Measurements from ENCODE around the gene BACH2.

BACH2 gene

GRCh38 chr6:90146024-90146423, 150.6 kb downstream of the BACH2 start:
- Histone ChIP-seq H3K4me3 (replicated peaks; ENCODE audit: insufficient read depth, low read length) (no peak overlapping the region), H3K27me3 (ENCODE audit: insufficient read depth, poor library complexity, severe bottlenecking) (no peaks in the 10 kb centered on the region), H3K27ac (replicated peaks) (no peak overlapping the region)
- TF ChIP-seq CTCF (IDR thresholded peaks at IDR 0.05; ENCODE audit: insufficient read depth, low read length), result no peak
- TF ChIP-seq, protein P1, sequence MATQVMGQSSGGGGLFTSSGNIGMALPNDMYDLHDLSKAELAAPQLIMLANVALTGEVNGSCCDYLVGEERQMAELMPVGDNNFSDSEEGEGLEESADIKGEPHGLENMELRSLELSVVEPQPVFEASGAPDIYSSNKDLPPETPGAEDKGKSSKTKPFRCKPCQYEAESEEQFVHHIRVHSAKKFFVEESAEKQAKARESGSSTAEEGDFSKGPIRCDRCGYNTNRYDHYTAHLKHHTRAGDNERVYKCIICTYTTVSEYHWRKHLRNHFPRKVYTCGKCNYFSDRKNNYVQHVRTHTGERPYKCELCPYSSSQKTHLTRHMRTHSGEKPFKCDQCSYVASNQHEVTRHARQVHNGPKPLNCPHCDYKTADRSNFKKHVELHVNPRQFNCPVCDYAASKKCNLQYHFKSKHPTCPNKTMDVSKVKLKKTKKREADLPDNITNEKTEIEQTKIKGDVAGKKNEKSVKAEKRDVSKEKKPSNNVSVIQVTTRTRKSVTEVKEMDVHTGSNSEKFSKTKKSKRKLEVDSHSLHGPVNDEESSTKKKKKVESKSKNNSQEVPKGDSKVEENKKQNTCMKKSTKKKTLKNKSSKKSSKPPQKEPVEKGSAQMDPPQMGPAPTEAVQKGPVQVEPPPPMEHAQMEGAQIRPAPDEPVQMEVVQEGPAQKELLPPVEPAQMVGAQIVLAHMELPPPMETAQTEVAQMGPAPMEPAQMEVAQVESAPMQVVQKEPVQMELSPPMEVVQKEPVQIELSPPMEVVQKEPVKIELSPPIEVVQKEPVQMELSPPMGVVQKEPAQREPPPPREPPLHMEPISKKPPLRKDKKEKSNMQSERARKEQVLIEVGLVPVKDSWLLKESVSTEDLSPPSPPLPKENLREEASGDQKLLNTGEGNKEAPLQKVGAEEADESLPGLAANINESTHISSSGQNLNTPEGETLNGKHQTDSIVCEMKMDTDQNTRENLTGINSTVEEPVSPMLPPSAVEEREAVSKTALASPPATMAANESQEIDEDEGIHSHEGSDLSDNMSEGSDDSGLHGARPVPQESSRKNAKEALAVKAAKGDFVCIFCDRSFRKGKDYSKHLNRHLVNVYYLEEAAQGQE (IDR thresholded peaks at IDR 0.05; ENCODE audit: insufficient replicate concordance, low read depth), result no peak
- no peak for DNase-seq (ENCODE audit: low read depth in 1 of 2, low spot score in 1 of 2)

- no peak overlapping the region for H3K27ac ChIP-seq (replicated peaks)
- TF ChIP-seq SPI1 (IDR thresholded peaks at IDR 0.05; ENCODE audit: borderline replicate concordance, low read depth) (no peak), GABPA (IDR thresholded peaks at IDR 0.05; ENCODE audit: low read depth) (no peak), CTCF (IDR thresholded peaks at IDR 0.05; ENCODE audit: insufficient read depth, low read length) (no peak), POLR2AphosphoS5 (IDR thresholded peaks at IDR 0.05; ENCODE audit: low read depth) (no peak)
- TF ChIP-seq, protein P1 (IDR thresholded peaks at IDR 0.05; ENCODE audit: insufficient replicate concordance, low read depth), result no peak
- DNase-seq (ENCODE audit: low read depth in 1 of 2, low spot score in 1 of 2), result no peak
- H3K27me3 ChIP-seq (ENCODE audit: insufficient read depth, poor library complexity, severe bottlenecking), result no peaks in the 10 kb centered on the region
- no peak overlapping the region for H3K4me3 ChIP-seq (replicated peaks; ENCODE audit: insufficient read depth, low read length)
Measured at GRCh38 chr6:90144928-90145555, 151.6 kb downstream of the BACH2 start.

DNA sequence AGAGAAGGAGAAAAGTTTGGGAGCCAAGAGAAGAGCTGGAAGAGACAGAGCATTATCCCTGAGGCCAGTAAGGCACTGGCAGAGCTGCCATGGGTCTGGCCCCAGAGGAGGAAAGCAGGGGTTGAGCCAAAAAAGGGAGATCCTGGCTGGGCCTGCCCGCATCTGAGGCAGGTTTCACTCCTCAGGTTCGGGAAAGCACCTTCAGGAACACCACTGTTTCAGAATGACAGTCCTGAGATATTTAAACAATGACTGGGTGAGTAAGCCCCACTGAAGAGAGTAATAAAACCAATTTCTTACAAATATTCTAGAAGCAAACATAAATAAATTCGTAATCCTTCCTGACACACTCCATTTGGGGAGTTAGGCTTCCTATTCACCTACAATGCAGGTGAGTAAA, 152.2 kb downstream of the BACH2 start:
- H3K27me3 ChIP-seq (ENCODE audit: insufficient read depth, poor library complexity, severe bottlenecking), result no peaks in the 10 kb centered on the region
- DNase-seq (ENCODE audit: low read depth in 1 of 2, low spot score in 1 of 2), result no peak

More for the DNA sequence above, 152.2 kb downstream of the BACH2 start:
- TF ChIP-seq, protein P1 (IDR thresholded peaks at IDR 0.05; ENCODE audit: insufficient replicate concordance, low read depth), result no peak
- TF ChIP-seq SPI1 (IDR thresholded peaks at IDR 0.05; ENCODE audit: borderline replicate concordance, low read depth) (no peak), POLR2AphosphoS5 (IDR thresholded peaks at IDR 0.05; ENCODE audit: low read depth) (no peak), CTCF (IDR thresholded peaks at IDR 0.05; ENCODE audit: insufficient read depth, low read length) (no peak), GABPA (IDR thresholded peaks at IDR 0.05; ENCODE audit: low read depth) (no peak)
- Histone ChIP-seq H3K27ac (replicated peaks) (no peak overlapping the region), H3K4me3 (replicated peaks; ENCODE audit: insufficient read depth, low read length) (no peak overlapping the region)
